Peyer's patch (tissue), 4 donors: ENCODE data around the gene SIGLECL1. TPM values are rescaled to one million over a fixed set of nuclear protein-coding genes. Genes with fewer than 3 reads are reported as not detected.

Source experiments
- DNase-seq, 3 donors: peaks; one replicate each; pipeline ENCODE4 v3.0.0-alpha.2; 2017 to 2019
- H3K27ac ChIP-seq, 4 donors: fragments of 200-600 bp; sonication (generic); one replicate each; pipeline ENCODE4 v1.5.1; 2016 to 2019
- H3K27me3 ChIP-seq, 2 donors: fragments of 200-600 bp; sonication (generic); one replicate each; pipeline ENCODE4 v1.5.1; 2019
- H3K36me3 ChIP-seq, 3 donors: fragments of 200-600 bp; sonication (generic); one replicate each; pipeline ENCODE4 v1.5.1; 2016 to 2019
- H3K4me1 ChIP-seq, 4 donors: fragments of 200-600 bp; sonication (generic); one replicate each; pipeline ENCODE4 v1.5.1; 2016 to 2019
- H3K4me3 ChIP-seq, 4 donors: fragments of 200-600 bp; sonication (generic); 1 replicate in 3 of 4; 2 replicates in 1 of 4; pipeline ENCODE4 v1.5.1; 2016 to 2019; ENCODE audit warnings: mild to moderate bottlenecking in 1 of 4
- H3K9me3 ChIP-seq, 4 donors: fragments of 200-600 bp; sonication (generic); one replicate each; pipeline ENCODE4 v1.5.1; 2016 to 2019; ENCODE audit warnings: mild to moderate bottlenecking in 1 of 4
- CTCF ChIP-seq, 6 experiments: fragments of 450-650 bp in 4 of 6; fragments of 200-600 bp in 2 of 6; sonication (generic) in 1 of 6; IDR thresholded peaks; one replicate each; pipeline ENCODE4 v1.5.1; 2017 to 2019; ENCODE audit warnings: antibody characterized with exemption in 6 of 6, mild to moderate bottlenecking in 3 of 6, moderate library complexity in 1 of 6
- POLR2A ChIP-seq, 2 donors: fragments of 450-650 bp; IDR thresholded peaks; one replicate each; pipeline ENCODE4 v1.5.1; 2017; ENCODE audit warnings: antibody characterized with exemption in 2 of 2, mild to moderate bottlenecking in 2 of 2, moderate library complexity in 2 of 2
- total RNA-seq, 4 donors: library from RNA; depleted of rRNA; stranded (reverse); fragments of >200 nt; gene quantifications; one replicate each; pipeline ENCODE4 v1.1.0, GENCODE V29; 2016

SIGLECL1 gene
- total RNA-seq, 4 donors from 2014 or later: not detected

GRCh38 chr19:51242881-51243630 lies 7.8 kb upstream of the SIGLECL1 start:
- no peak for TF ChIP-seq CTCF (IDR thresholded peaks at IDR 0.05)
- no peak for TF ChIP-seq POLR2A (IDR thresholded peaks at IDR 0.05)
- Histone ChIP-seq H3K27ac (no peak overlapping the region), H3K27me3 (no peaks in the 10 kb centered on the region), H3K4me3 (no peak overlapping the region), H3K36me3 (no peaks in the 10 kb centered on the region), H3K9me3 (peaks cover 0 to 4% (median 0%) of the 10 kb centered on the region in 4 donors), H3K4me1 (no peaks in the 10 kb centered on the region)
- DNase-seq: no peak

DNA sequence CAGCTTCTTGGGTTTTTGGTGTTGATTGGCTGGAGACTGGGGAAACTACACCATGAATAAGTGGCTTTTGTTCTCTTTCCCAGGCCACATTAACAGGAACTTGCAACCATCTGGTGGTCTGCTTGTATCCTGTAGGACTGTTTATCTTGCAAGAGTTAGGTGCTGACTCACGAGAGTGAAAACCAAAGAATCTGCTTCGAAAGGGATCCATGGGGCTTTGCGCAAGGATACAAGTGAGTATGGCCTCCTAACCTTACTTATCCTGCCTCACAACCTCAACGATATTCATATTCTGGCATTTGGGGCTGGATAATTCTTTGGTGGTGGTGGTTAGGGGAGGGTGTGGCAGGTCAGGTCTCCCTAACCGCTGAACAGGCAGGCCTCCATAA lies 4.7 kb upstream of the SIGLECL1 start:
- Histone ChIP-seq H3K4me3 (no peak overlapping the region), H3K27ac (no peak overlapping the region), H3K36me3 (no peaks in the 10 kb centered on the region), H3K4me1 (no peaks in the 10 kb centered on the region), H3K27me3 (no peaks in the 10 kb centered on the region), H3K9me3 (peaks cover 0 to 4% (median 0%) of the 10 kb centered on the region in 4 donors)
- no peak for DNase-seq
- no peak for TF ChIP-seq CTCF (IDR thresholded peaks at IDR 0.05)
- no peak for TF ChIP-seq POLR2A (IDR thresholded peaks at IDR 0.05)

- Histone ChIP-seq H3K27me3 (no peaks in the 10 kb centered on the region), H3K36me3 (no peaks in the 10 kb centered on the region), H3K9me3 (no peaks in the 10 kb centered on the region), H3K4me3 (no peak overlapping the region), H3K4me1 (no peaks in the 10 kb centered on the region), H3K27ac (no peak overlapping the region)
- no peak for DNase-seq
- no peak for TF ChIP-seq POLR2A (IDR thresholded peaks at IDR 0.05)
- TF ChIP-seq CTCF (IDR thresholded peaks at IDR 0.05): no peak
Measured at GRCh38 chr19:51247972-51248590, 2.8 kb upstream of the SIGLECL1 start.

GRCh38 chr19:51251468-51251820 lies 564 bp downstream of the SIGLECL1 start:
- Histone ChIP-seq H3K36me3 (no peaks in the 10 kb centered on the region), H3K4me1 (no peaks in the 10 kb centered on the region), H3K4me3 (no peak overlapping the region), H3K9me3 (no peaks in the 10 kb centered on the region), H3K27ac (no peak overlapping the region), H3K27me3 (no peaks in the 10 kb centered on the region)
- TF ChIP-seq CTCF (IDR thresholded peaks at IDR 0.05) (no peak), POLR2A (IDR thresholded peaks at IDR 0.05) (no peak)
- DNase-seq: no peak

GRCh38 chr19:51252306-51253079 lies 1.6 kb downstream of the SIGLECL1 start:
- H3K4me3 ChIP-seq: no peak overlapping the region
- DNase-seq: no peak
- H3K27me3 ChIP-seq: no peaks in the 10 kb centered on the region
- H3K27ac ChIP-seq: no peak overlapping the region
- no peaks in the 10 kb centered on the region for H3K36me3 ChIP-seq
- TF ChIP-seq POLR2A (IDR thresholded peaks at IDR 0.05) (no peak), CTCF (IDR thresholded peaks at IDR 0.05) (no peak)
- H3K4me1 ChIP-seq: no peaks in the 10 kb centered on the region
- no peaks in the 10 kb centered on the region for H3K9me3 ChIP-seq
